ENCODE results near the gene CAPZB. TPM values are rescaled to one million over a fixed set of nuclear protein-coding genes. Genes with fewer than 3 reads are reported as not detected.

CAPZB gene
- total and polyA plus RNA-seq, 7 donors, result 179 to 284 (median 224) TPM

- DNase-seq, result no peak
- 72 to 83% (median 79%) methylated on average over 11 of the region's 11 CpGs for WGBS, 3 donors
- TF ChIP-seq CTCF (IDR thresholded peaks at IDR 0.05), result no peak
- intact Hi-C loops (cut with DNase I), result loop anchor here in 1 of 2 donors (5.0 kb wide), 1 partner anchor 83 kb away; no protein-coding TSS in a partner anchor
- peak in 1 of 4 donors; percentile 16 for ATAC-seq
- Histone ChIP-seq H3K9me3 (no peaks in the 10 kb centered on the region), H3K4me1 (peaks cover 65% of the 10 kb centered on the region), H3K4me3 (no peak overlapping the region), H3K36me3 (ENCODE audit: insufficient read depth in 1 of 2, low read depth in 1 of 2) (peaks cover 0 to 25% of the 10 kb centered on the region in 2 donors), H3K27me3 (ENCODE audit: insufficient read depth in 3 of 3, low read length in 2 of 3) (no peaks in the 10 kb centered on the region), H3K27ac (no peak overlapping the region)
These were observed 10.0 kb downstream of the CAPZB start for GRCh38 chr1:19475296-19475695.

- no peak overlapping the region for H3K4me3 ChIP-seq
- intact Hi-C loops (cut with DNase I), result no loop called here
- 54 to 70% (median 64%) methylated on average over 5 of the region's 5 CpGs for WGBS, 3 donors
- no peak overlapping the region for H3K27ac ChIP-seq
- no peak for TF ChIP-seq CTCF (IDR thresholded peaks at IDR 0.05)
- no peaks in the 10 kb centered on the region for H3K9me3 ChIP-seq
- peaks cover 0 to 13% of the 10 kb centered on the region in 2 donors for H3K36me3 ChIP-seq (ENCODE audit: insufficient read depth in 1 of 2, low read depth in 1 of 2)
- no peaks in the 10 kb centered on the region for H3K27me3 ChIP-seq (ENCODE audit: insufficient read depth in 3 of 3, low read length in 2 of 3)
- DNase-seq (no peak), ATAC-seq (no peak)
- peaks cover 56% of the 10 kb centered on the region for H3K4me1 ChIP-seq
These were observed 13.2 kb downstream of the CAPZB start for GRCh38 chr1:19472174-19472573.

- peaks cover 0 to 13% of the 10 kb centered on the region in 2 donors for H3K36me3 ChIP-seq (ENCODE audit: insufficient read depth in 1 of 2, low read depth in 1 of 2)
- peak overlapping the region; percentile 38 for H3K27ac ChIP-seq
- no peaks in the 10 kb centered on the region for H3K9me3 ChIP-seq
- intact Hi-C loops (cut with DNase I), result no loop called here
- H3K4me3 ChIP-seq, result peak overlapping the region; percentile 2
- no peak for TF ChIP-seq CTCF (IDR thresholded peaks at IDR 0.05)
- no peaks in the 10 kb centered on the region for H3K27me3 ChIP-seq (ENCODE audit: insufficient read depth in 3 of 3, low read length in 2 of 3)
- 85 to 93% (median 89%) methylated on average over 7 of the region's 7 CpGs for WGBS, 3 donors
- peaks cover 53% of the 10 kb centered on the region for H3K4me1 ChIP-seq
- no peak for DNase-seq
- ATAC-seq, result peak in 1 of 4 donors; percentile 18
These were observed 16.3 kb downstream of the CAPZB start for GRCh38 chr1:19469004-19469403.

GRCh38 chr1:19468397-19468956 lies 16.9 kb downstream of the CAPZB start:
- H3K27ac ChIP-seq, result peak overlapping the region; percentile 38
- DNase-seq, result no peak

More at GRCh38 chr1:19468397-19468956, 16.9 kb downstream of the CAPZB start:
- intact Hi-C loops (cut with DNase I), result no loop called here
- H3K4me1 ChIP-seq, result peaks cover 54% of the 10 kb centered on the region
- 79 to 82% (median 82%) methylated on average over 15 of the region's 15 CpGs for WGBS, 3 donors
- H3K4me3 ChIP-seq, result peak overlapping the region; percentile 2
- no peak for TF ChIP-seq CTCF (IDR thresholded peaks at IDR 0.05)
- peak; percentile 33 to 54 (median 46) for ATAC-seq
- no peaks in the 10 kb centered on the region for H3K9me3 ChIP-seq
- H3K36me3 ChIP-seq (ENCODE audit: insufficient read depth in 1 of 2, low read depth in 1 of 2), result peaks cover 0 to 8% of the 10 kb centered on the region in 2 donors
- H3K27me3 ChIP-seq (ENCODE audit: insufficient read depth in 3 of 3, low read length in 2 of 3), result no peaks in the 10 kb centered on the region
